Effector memory CD8-positive, alpha-beta T cell (primary cell): ENCODE data around the gene TMEM186.
"Not testable (repeated sequence)": the region's sequence is repeated elsewhere in the genome, so short reads cannot be mapped to it uniquely, and the experiment has no call there.

ENCODE experiments used
- ATAC-seq: fragments of 150-1000 bp; cut with Tn5 transposase; replicated peaks from 2 replicates; pipeline ENCODE4 v1.10.0; 2021; ENCODE audit warnings: mild to moderate bottlenecking, moderate library complexity
- DNase-seq, 3 experiments: peaks; one replicate each; pipeline ENCODE4 v3.0.0; 2021
- H3K27ac Mint-ChIP-seq, 2 donors: one replicate each; pipeline ENCODE4 v1.8.0; 2022; ENCODE audit warnings: mild to moderate bottlenecking in 2 of 2, mixed read lengths in 2 of 2, moderate library complexity in 2 of 2
- H3K27me3 Mint-ChIP-seq, 2 donors: one replicate each; pipeline ENCODE4 v1.8.0; 2022; ENCODE audit warnings: mixed read lengths in 2 of 2
- H3K36me3 Mint-ChIP-seq: one replicate; pipeline ENCODE4 v1.8.0; 2022; ENCODE audit warnings: mild to moderate bottlenecking, moderate library complexity, mixed read lengths; ENCODE audit not compliant: insufficient read depth
- H3K4me1 Mint-ChIP-seq, 2 donors: one replicate each; pipeline ENCODE4 v1.8.0; 2022; ENCODE audit warnings: low read depth in 2 of 2, mixed read lengths in 2 of 2
- H3K4me3 Mint-ChIP-seq, 2 donors: one replicate each; pipeline ENCODE4 v1.8.0; 2022; ENCODE audit warnings: mild to moderate bottlenecking in 2 of 2, mixed read lengths in 2 of 2, moderate library complexity in 2 of 2
- H3K9me3 Mint-ChIP-seq, 2 donors: one replicate each; pipeline ENCODE4 v1.8.0; 2022; ENCODE audit warnings: mixed read lengths in 2 of 2

The TMEM186 gene

GRCh38 chr16:8804313-8804712, 6.9 kb upstream of the TMEM186 start:
- no peaks in the 10 kb centered on the region for H3K27me3 Mint-ChIP-seq
- peaks cover 75% of the 10 kb centered on the region for H3K36me3 Mint-ChIP-seq
- no peaks in the 10 kb centered on the region for H3K9me3 Mint-ChIP-seq
- H3K4me3 Mint-ChIP-seq: no peak overlapping the region
- H3K27ac Mint-ChIP-seq: peak overlapping the region in 1 of 2 donors; percentile 28
- DNase-seq (no peak), ATAC-seq (no peak)
- H3K4me1 Mint-ChIP-seq: peaks cover 3 to 6% of the 10 kb centered on the region in 2 donors

- Mint-ChIP-seq H3K36me3 (peaks cover 69% of the 10 kb centered on the region), H3K4me1 (peaks cover 7 to 12% of the 10 kb centered on the region in 2 donors)
- H3K4me3 Mint-ChIP-seq, ATAC-seq, H3K27me3 Mint-ChIP-seq, H3K9me3 Mint-ChIP-seq, H3K27ac Mint-ChIP-seq, DNase-seq: not testable (repeated sequence)
Measured at GRCh38 chr16:8803733-8804132, 6.3 kb upstream of the TMEM186 start.

GRCh38 chr16:8801701-8802100, 4.3 kb upstream of the TMEM186 start:
- Mint-ChIP-seq H3K27ac (peak overlapping the region in 1 of 2 donors; percentile 44), H3K9me3 (no peaks in the 10 kb centered on the region), H3K27me3 (no peaks in the 10 kb centered on the region), H3K4me1 (peaks cover 22 to 25% of the 10 kb centered on the region in 2 donors), H3K36me3 (peaks cover 61% of the 10 kb centered on the region), H3K4me3 (no peak overlapping the region)
- DNase-seq (no peak), ATAC-seq (no peak)

- Mint-ChIP-seq H3K4me1 (peaks cover 23 to 28% of the 10 kb centered on the region in 2 donors), H3K27me3 (no peaks in the 10 kb centered on the region), H3K9me3 (no peaks in the 10 kb centered on the region), H3K4me3 (peak overlapping the region; percentile 85 to 91), H3K27ac (peak overlapping the region; percentile 95 to 97), H3K36me3 (peaks cover 34% of the 10 kb centered on the region)
- ATAC-seq (no peak), DNase-seq (no peak)
Measured at GRCh38 chr16:8798535-8799157, 1.2 kb upstream of the TMEM186 start.

GRCh38 chr16:8798174-8798527, 712 bp upstream of the TMEM186 start:
- H3K36me3 Mint-ChIP-seq: peaks cover 31% of the 10 kb centered on the region
- H3K27me3 Mint-ChIP-seq: no peaks in the 10 kb centered on the region
- H3K4me1 Mint-ChIP-seq: peaks cover 23 to 26% of the 10 kb centered on the region in 2 donors
- peak overlapping the region; percentile 95 to 97 for H3K27ac Mint-ChIP-seq
- no peaks in the 10 kb centered on the region for H3K9me3 Mint-ChIP-seq
- no peak for DNase-seq
- H3K4me3 Mint-ChIP-seq: peak overlapping the region; percentile 85 to 91
- ATAC-seq: peak; percentile 8

GRCh38 chr16:8796469-8797363, 723 bp downstream of the TMEM186 start:
- H3K27me3 Mint-ChIP-seq: no peaks in the 10 kb centered on the region
- peak overlapping the region; percentile 95 to 97 for H3K27ac Mint-ChIP-seq
- peaks cover 23 to 24% of the 10 kb centered on the region in 2 donors for H3K4me1 Mint-ChIP-seq

GRCh38 chr16:8795818-8796217, 1.6 kb downstream of the TMEM186 start:
- Mint-ChIP-seq H3K9me3 (no peaks in the 10 kb centered on the region), H3K4me3 (peak overlapping the region in 1 of 2 donors; percentile 91), H3K36me3 (peaks cover 23% of the 10 kb centered on the region), H3K4me1 (peaks cover 23 to 24% of the 10 kb centered on the region in 2 donors), H3K27ac (peak overlapping the region in 1 of 2 donors; percentile 57), H3K27me3 (no peaks in the 10 kb centered on the region)
- ATAC-seq (no peak), DNase-seq (no peak)

More at GRCh38 chr16:8796469-8797363, 723 bp downstream of the TMEM186 start:
- peaks cover 23% of the 10 kb centered on the region for H3K36me3 Mint-ChIP-seq
- peak overlapping the region; percentile 85 to 91 for H3K4me3 Mint-ChIP-seq
- H3K9me3 Mint-ChIP-seq: no peaks in the 10 kb centered on the region
- ATAC-seq (no peak), DNase-seq (no peak)

GRCh38 chr16:8795091-8795490, 2.3 kb downstream of the TMEM186 start:
- H3K4me3 Mint-ChIP-seq: no peak overlapping the region
- peak overlapping the region in 1 of 2 donors; percentile 25 for H3K27ac Mint-ChIP-seq
- ATAC-seq (no peak), DNase-seq (no peak)
- H3K9me3 Mint-ChIP-seq: no peaks in the 10 kb centered on the region
- peaks cover 23 to 24% of the 10 kb centered on the region in 2 donors for H3K4me1 Mint-ChIP-seq
- peaks cover 23% of the 10 kb centered on the region for H3K36me3 Mint-ChIP-seq
- H3K27me3 Mint-ChIP-seq: no peaks in the 10 kb centered on the region

GRCh38 chr16:8788578-8789172, 8.8 kb downstream of the TMEM186 start:
- H3K9me3 Mint-ChIP-seq: no peaks in the 10 kb centered on the region
- H3K36me3 Mint-ChIP-seq: peaks cover 7% of the 10 kb centered on the region
- DNase-seq: no peak
- no peaks in the 10 kb centered on the region for H3K4me1 Mint-ChIP-seq
- H3K4me3 Mint-ChIP-seq: no peak overlapping the region
- no peak for ATAC-seq
- no peak overlapping the region for H3K27ac Mint-ChIP-seq
- no peaks in the 10 kb centered on the region for H3K27me3 Mint-ChIP-seq

GRCh38 chr16:8786316-8786715, 11.1 kb downstream of the TMEM186 start:
- H3K27ac Mint-ChIP-seq, H3K36me3 Mint-ChIP-seq, H3K9me3 Mint-ChIP-seq, H3K4me3 Mint-ChIP-seq, ATAC-seq, H3K27me3 Mint-ChIP-seq, DNase-seq, H3K4me1 Mint-ChIP-seq: not testable (repeated sequence)

GRCh38 chr16:8785408-8785807, 12.0 kb downstream of the TMEM186 start:
- no peaks in the 10 kb centered on the region for H3K4me1 Mint-ChIP-seq
- peaks cover 7% of the 10 kb centered on the region for H3K36me3 Mint-ChIP-seq
- DNase-seq (no peak), ATAC-seq (no peak)
- H3K27me3 Mint-ChIP-seq: no peaks in the 10 kb centered on the region
- H3K27ac Mint-ChIP-seq: no peak overlapping the region
- H3K9me3 Mint-ChIP-seq: no peaks in the 10 kb centered on the region
- no peak overlapping the region for H3K4me3 Mint-ChIP-seq

GRCh38 chr16:8782673-8783072, 14.8 kb downstream of the TMEM186 start:
- H3K36me3 Mint-ChIP-seq: peaks cover 7% of the 10 kb centered on the region
- DNase-seq: no peak
- no peak overlapping the region for H3K27ac Mint-ChIP-seq
- H3K4me3 Mint-ChIP-seq: no peak overlapping the region
- ATAC-seq: no peak
- H3K9me3 Mint-ChIP-seq: no peaks in the 10 kb centered on the region
- no peaks in the 10 kb centered on the region for H3K27me3 Mint-ChIP-seq
- no peaks in the 10 kb centered on the region for H3K4me1 Mint-ChIP-seq

- DNase-seq (no peak), ATAC-seq (no peak)
- H3K4me3 Mint-ChIP-seq: no peak overlapping the region
- H3K9me3 Mint-ChIP-seq: no peaks in the 10 kb centered on the region
- no peaks in the 10 kb centered on the region for H3K4me1 Mint-ChIP-seq
- H3K36me3 Mint-ChIP-seq: peaks cover 7% of the 10 kb centered on the region
- H3K27ac Mint-ChIP-seq: no peak overlapping the region
- H3K27me3 Mint-ChIP-seq: no peaks in the 10 kb centered on the region
Measured at GRCh38 chr16:8781797-8782196, 15.6 kb downstream of the TMEM186 start.
